Thoracic aorta (tissue), 2 donors: ENCODE measurements around the gene ROPN1L. TPM values are rescaled to one million over a fixed set of nuclear protein-coding genes. Genes with fewer than 3 reads are reported as not detected.

ENCODE experiments used
- ATAC-seq: fragments of 150-250 bp; one replicate; pipeline ENCODE4 v1.8.0; 2017; ENCODE audit warnings: low read depth; ENCODE audit not compliant: insufficient number of reproducible peaks, low FRiP score
- DNase-seq: peaks from one replicate; pipeline ENCODE4 v3.0.0-alpha.2; 2020; ENCODE audit warnings: low spot score
- H3K27ac ChIP-seq, 2 donors: fragments of 200-600 bp; sonication (generic); 1 replicate in 1 of 2; 2 replicates in 1 of 2; pipeline ENCODE4 v1.5.1; 2016; ENCODE audit warnings: mild to moderate bottlenecking in 2 of 2, moderate library complexity in 2 of 2
- H3K27me3 ChIP-seq: fragments of 200-600 bp; sonication (generic); replicated peaks from 2 replicates; pipeline ENCODE4 v1.6.0; 2016; ENCODE audit warnings: mild to moderate bottlenecking; ENCODE audit not compliant: insufficient read depth
- H3K36me3 ChIP-seq: fragments of 200-600 bp; sonication (generic); one replicate; pipeline ENCODE4 v1.5.1; 2016
- H3K4me1 ChIP-seq, 2 donors: fragments of 200-600 bp; sonication (generic); 1 replicate in 1 of 2; 2 replicates in 1 of 2; pipeline versions ENCODE4 v1.5.1 to v1.6.0; 2016; ENCODE audit warnings: low read depth in 2 of 2, mild to moderate bottlenecking in 1 of 2; ENCODE audit not compliant: control insufficient read depth in 1 of 2
- H3K4me3 ChIP-seq: fragments of 200-600 bp; sonication (generic); 2 replicates; pipeline ENCODE4 v1.5.1; 2016; ENCODE audit warnings: mild to moderate bottlenecking
- H3K9me3 ChIP-seq: fragments of 200-600 bp; sonication (generic); 2 replicates; pipeline ENCODE4 v1.5.1; 2016
- CTCF ChIP-seq: fragments of 200-600 bp; sonication (generic); IDR thresholded peaks from one replicate; pipeline ENCODE4 v1.5.1; 2019; ENCODE audit warnings: antibody characterized with exemption
- total RNA-seq, 2 donors: library from RNA; depleted of rRNA; stranded (reverse); fragments of >200 nt; gene quantifications; one replicate each; pipeline versions ENCODE4 v1.1.0 to v1.2.3, GENCODE V29; 2016

ROPN1L gene
- total RNA-seq, 2 donors from 2014 or later, result not detected

DNA sequence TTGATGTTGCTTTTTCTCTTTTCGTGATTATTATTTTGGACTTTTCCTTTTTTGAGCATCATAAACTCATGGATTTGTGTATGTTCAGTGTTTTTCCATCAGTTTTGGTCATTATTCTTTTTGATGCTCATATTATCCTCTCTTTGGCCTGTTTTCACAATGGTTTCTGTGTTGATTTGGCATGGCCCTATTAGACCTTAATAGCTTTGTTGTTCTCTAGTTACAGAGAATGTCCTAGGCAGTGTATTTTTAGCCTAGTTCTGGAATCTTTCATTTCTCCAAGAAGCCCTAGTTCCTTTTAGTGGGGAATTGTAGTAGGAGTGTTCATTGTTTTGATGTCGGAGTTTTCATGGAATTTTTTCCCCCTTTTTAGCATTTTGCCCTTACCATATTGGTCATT is 41.3 kb upstream of the ROPN1L start:
- no peak for TF ChIP-seq CTCF
- Histone ChIP-seq H3K27ac (peak overlapping the region; percentile 55 to 60), H3K36me3 (peaks cover 22% of the 10 kb centered on the region), H3K9me3 (no peaks in the 10 kb centered on the region), H3K4me1 (peaks cover 10 to 24% of the 10 kb centered on the region in 2 donors), H3K27me3 (no peaks in the 10 kb centered on the region), H3K4me3 (no peak overlapping the region)
- no peak for DNase-seq
- ATAC-seq, result peak; percentile 42

GRCh38 chr5:10400831-10401230 is 40.8 kb upstream of the ROPN1L start:
- DNase-seq, result no peak
- no peak for TF ChIP-seq CTCF
- no peaks in the 10 kb centered on the region for H3K9me3 ChIP-seq
- no peak overlapping the region for H3K4me3 ChIP-seq
- H3K4me1 ChIP-seq, result peaks cover 10 to 24% of the 10 kb centered on the region in 2 donors
- peak; percentile 59 for ATAC-seq
- H3K36me3 ChIP-seq, result peaks cover 19% of the 10 kb centered on the region
- peak overlapping the region; percentile 55 to 60 for H3K27ac ChIP-seq
- H3K27me3 ChIP-seq, result no peaks in the 10 kb centered on the region

DNA sequence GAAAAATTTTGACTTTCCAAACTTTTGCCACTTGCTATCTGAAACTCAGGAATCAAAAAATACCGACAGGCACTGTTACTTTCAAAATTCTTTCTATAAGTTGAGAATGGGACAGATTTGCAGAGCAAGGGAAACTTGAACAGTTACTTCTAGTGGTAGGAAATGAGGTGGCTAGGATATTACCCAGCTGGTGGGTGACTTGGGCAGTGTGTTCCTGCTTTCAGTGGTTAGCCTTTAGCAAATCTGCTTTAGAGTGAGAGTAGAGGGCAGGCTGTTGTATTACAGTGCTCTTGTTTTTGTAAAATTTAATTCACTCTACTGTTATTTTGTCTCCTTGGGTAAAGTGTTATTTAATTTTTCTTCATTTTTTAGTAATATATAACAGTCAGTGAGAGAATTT is 40.2 kb upstream of the ROPN1L start:
- ATAC-seq (no peak), DNase-seq (no peak)
- H3K9me3 ChIP-seq, result no peaks in the 10 kb centered on the region
- peak overlapping the region; percentile 55 to 60 for H3K27ac ChIP-seq
- no peaks in the 10 kb centered on the region for H3K27me3 ChIP-seq
- H3K36me3 ChIP-seq, result peaks cover 19% of the 10 kb centered on the region
- no peak overlapping the region for H3K4me3 ChIP-seq
- no peak for TF ChIP-seq CTCF
- peaks cover 10 to 24% of the 10 kb centered on the region in 2 donors for H3K4me1 ChIP-seq

DNA sequence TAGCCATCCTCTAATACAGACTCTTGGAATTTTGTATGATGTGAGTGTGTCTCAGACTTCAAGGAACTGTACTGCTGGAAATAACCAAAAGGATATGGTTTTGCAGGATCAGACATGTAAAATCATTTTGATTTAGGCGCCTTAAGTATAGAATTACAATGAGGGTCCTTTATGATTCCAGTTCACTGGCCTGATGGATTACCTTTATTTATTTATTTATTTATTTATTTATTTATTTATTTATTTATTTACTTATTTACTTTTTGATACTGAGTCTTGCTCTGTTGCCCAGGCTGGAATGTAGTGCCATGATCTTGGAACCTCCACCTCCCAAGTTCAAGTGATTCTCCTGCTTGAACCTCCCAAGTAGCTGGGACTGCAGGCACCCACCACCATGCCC is 37.9 kb upstream of the ROPN1L start:
- ATAC-seq (no peak), DNase-seq (no peak)
- Histone ChIP-seq H3K36me3 (peaks cover 28% of the 10 kb centered on the region), H3K9me3 (no peaks in the 10 kb centered on the region), H3K4me3 (no peak overlapping the region), H3K4me1 (peaks cover 10 to 24% of the 10 kb centered on the region in 2 donors), H3K27ac (no peak overlapping the region), H3K27me3 (no peaks in the 10 kb centered on the region)
- TF ChIP-seq CTCF, result no peak

- DNase-seq, result no peak
- no peak overlapping the region for H3K27ac ChIP-seq
- ATAC-seq, result no peak
- peaks cover 0 to 2% of the 10 kb centered on the region in 2 donors for H3K4me1 ChIP-seq
- H3K27me3 ChIP-seq, result no peaks in the 10 kb centered on the region
- no peak for TF ChIP-seq CTCF
- peaks cover 48% of the 10 kb centered on the region for H3K36me3 ChIP-seq
- H3K9me3 ChIP-seq, result no peaks in the 10 kb centered on the region
- no peak overlapping the region for H3K4me3 ChIP-seq
Observed at GRCh38 chr5:10406651-10407050, 35.0 kb upstream of the ROPN1L start.
